ENCODE measurements around the gene NR6A1.

Gene NR6A1

DNA sequence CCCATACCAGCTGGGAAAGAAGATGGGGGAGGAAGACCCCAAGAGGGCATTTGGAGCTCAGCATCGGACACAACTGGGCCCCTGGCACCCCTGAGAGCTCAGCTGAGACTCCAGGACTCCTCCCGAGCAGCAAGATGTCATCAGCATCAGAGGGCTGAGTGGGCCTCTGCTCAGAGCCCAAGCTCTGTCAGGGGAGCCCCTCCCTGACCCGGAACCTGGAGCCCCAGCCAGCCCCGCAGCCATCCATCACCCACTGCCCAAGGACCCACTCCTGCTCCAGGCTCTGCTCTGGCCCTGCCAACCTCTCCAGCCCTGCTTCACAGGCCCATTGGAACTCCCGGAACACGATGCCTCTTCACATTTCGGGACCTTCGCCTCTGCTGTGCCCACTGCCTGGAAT is 273.7 kb downstream of the NR6A1 start:
- TF ChIP-seq, protein P1, sequence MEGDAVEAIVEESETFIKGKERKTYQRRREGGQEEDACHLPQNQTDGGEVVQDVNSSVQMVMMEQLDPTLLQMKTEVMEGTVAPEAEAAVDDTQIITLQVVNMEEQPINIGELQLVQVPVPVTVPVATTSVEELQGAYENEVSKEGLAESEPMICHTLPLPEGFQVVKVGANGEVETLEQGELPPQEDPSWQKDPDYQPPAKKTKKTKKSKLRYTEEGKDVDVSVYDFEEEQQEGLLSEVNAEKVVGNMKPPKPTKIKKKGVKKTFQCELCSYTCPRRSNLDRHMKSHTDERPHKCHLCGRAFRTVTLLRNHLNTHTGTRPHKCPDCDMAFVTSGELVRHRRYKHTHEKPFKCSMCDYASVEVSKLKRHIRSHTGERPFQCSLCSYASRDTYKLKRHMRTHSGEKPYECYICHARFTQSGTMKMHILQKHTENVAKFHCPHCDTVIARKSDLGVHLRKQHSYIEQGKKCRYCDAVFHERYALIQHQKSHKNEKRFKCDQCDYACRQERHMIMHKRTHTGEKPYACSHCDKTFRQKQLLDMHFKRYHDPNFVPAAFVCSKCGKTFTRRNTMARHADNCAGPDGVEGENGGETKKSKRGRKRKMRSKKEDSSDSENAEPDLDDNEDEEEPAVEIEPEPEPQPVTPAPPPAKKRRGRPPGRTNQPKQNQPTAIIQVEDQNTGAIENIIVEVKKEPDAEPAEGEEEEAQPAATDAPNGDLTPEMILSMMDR (IDR thresholded peaks at IDR 0.05; ENCODE audit: low read depth, low read length, missing control alignments) = no peak
- in situ Hi-C loops (cut with HindIII; ENCODE audit: low sequenced_read_pairs) = no loop called here
- no peak overlapping the region for H3K4me3 ChIP-seq (ENCODE audit: low read depth, low read length)
- DNase-seq (ENCODE audit: low read depth) = no peak

DNA sequence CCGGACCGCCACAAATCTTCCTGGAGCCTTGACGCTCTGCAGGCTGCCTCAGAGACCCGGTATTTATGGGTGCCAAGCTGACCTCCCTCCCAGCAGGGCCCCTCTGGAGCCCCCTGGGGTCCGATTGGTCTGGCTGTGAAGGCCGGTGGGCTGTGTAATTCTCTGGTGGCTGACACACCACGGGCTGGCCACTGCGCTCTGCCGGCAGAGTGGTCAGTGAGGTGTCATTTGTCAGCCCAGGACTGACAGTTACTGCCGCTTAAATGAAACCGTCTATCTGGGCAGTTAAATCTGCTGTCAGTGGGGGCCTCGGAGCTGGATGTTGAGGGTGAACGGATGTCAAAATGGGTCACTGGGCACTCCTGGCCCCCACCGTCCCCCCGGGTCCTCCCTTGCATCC is 274.6 kb downstream of the NR6A1 start:
- H3K4me3 ChIP-seq (ENCODE audit: low read depth, low read length) = no peak overlapping the region
- TF ChIP-seq, protein P1 (IDR thresholded peaks at IDR 0.05; ENCODE audit: low read depth, low read length, missing control alignments) = no peak
- no peak for DNase-seq (ENCODE audit: low read depth)
- in situ Hi-C loops (cut with HindIII; ENCODE audit: low sequenced_read_pairs) = no loop called here

DNA sequence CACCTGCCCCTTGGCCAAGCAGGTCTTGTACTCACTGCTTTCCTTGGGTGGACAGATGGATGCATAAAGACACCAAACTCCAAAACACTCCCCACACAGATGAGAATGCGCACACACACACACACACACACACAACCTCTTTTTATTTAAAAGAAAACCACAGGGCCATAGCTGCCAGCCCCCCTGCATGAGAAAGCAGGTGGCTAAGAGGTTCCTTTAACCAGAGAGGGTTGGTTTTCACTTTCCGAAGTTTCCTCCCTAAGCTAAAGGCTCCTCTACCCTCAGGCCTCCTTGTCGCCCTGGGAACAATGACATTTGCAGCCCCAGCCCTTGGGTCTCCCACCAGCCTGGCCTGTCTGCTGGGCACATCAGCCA is 275.0 kb downstream of the NR6A1 start:
- DNase-seq (ENCODE audit: low read depth) = no peak
- in situ Hi-C loops (cut with HindIII; ENCODE audit: low sequenced_read_pairs) = no loop called here
- no peak overlapping the region for H3K4me3 ChIP-seq (ENCODE audit: low read depth, low read length)
- TF ChIP-seq, protein P1 (IDR thresholded peaks at IDR 0.05; ENCODE audit: low read depth, low read length, missing control alignments) = no peak

DNA sequence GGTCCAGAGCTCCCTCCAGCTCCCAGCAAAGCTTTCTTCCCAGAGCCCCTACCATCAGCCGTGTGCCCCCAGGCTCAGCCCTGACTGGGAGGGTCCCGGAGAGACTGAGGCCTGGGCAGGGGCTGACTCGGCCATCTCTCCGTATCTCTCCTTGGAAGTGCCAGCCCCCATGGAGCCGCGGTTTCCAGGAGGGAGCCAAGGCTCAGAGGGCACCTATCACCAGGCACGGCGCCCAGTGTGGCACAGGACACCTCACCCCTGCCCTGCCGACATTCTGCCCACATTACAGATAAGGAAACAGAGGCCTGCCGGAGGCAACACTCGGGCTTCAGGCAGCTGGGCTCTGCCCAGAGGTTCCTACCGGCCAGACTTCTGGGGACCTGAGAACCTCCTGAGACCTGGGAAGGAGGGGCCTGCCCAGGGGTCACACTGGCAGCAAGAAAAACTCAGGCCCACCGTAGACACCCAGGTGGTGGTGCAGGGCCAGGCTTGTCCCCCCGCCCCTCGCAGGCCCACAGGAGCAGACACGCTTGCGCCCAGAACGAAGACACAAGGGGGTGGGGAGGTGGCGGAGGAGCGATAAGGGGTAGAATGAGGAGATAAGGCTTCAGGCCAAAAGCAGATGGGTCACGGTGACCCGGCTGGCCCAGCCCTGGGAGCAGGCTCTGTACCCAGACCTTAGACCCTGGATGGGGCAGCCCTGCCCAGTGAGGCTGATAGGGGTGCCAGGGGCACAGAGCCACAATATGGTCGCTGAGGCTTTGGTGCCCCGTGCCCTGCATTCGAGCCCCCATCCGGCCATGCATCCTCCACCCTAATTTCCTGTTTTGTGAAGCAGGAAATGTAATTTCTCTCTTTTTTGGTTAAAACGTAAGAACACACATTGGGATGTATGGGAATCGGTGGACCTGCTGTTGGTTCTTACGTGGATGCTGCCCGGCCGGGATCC is 275.7 kb downstream of the NR6A1 start:
- TF ChIP-seq, protein P1 (IDR thresholded peaks at IDR 0.05; ENCODE audit: low read depth, low read length, missing control alignments) = no peak
- DNase-seq (ENCODE audit: low read depth) = no peak
- in situ Hi-C loops (cut with HindIII; ENCODE audit: low sequenced_read_pairs) = no loop called here
- H3K4me3 ChIP-seq (ENCODE audit: low read depth, low read length) = no peak overlapping the region

DNA sequence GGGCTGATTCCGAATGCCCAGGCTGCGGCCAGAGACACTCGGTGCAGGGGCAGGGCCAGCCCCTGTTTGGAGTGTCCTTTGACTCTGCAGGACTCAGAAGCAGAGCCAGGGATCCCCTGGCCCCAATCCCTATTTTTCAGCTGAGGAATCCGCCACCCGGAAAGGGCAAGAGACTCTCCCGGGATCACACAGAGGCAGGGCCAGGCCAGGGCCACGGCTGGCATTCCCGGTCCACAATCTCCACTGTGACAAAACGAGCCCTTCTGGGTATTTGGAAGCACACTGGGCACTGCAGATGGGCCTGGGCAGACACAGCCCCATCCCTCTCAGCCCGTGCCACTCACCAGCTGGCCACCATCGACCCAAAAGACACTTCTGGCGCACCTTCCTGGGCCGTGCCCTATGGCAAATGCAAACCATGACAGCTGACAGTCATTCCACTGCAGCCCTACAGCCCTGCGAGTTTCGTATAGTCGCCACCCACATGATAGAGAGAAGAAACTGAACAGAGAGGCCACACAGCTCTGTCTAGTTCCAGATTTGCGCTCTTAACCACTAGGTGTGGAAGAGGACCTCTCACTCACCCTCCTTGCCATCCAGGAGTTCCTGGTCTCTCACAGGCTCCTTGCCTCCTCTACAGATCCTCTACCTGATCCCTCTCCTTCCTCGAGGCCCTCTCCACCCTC is 277.2 kb downstream of the NR6A1 start:
- no peak for DNase-seq (ENCODE audit: low read depth)
- in situ Hi-C loops (cut with HindIII; ENCODE audit: low sequenced_read_pairs) = no loop called here
- TF ChIP-seq, protein P1 (IDR thresholded peaks at IDR 0.05; ENCODE audit: low read depth, low read length, missing control alignments) = no peak
- H3K4me3 ChIP-seq (ENCODE audit: low read depth, low read length) = no peak overlapping the region

DNA sequence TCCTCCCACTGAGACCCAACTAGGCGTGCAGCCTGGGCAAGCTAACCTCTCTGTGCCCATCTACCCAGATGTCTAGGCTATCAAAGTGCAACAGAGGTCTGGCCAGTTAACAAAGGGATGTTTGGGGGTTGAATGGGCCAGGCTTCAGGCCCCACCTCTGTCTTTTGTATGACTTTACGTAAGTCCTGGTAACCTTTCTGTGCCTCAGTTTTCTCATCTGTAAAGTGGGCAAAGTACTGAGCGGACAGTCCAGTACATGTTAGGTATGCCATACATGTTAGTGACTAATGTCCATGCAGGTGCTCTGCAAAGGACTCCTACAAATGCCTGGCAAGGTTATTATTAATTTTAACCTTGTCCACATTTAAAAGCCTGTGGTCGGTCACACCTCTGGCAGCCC is 277.9 kb downstream of the NR6A1 start:
- no peak for DNase-seq (ENCODE audit: low read depth)
- no peak overlapping the region for H3K4me3 ChIP-seq (ENCODE audit: low read depth, low read length)
- in situ Hi-C loops (cut with HindIII; ENCODE audit: low sequenced_read_pairs) = no loop called here
- TF ChIP-seq, protein P1 (IDR thresholded peaks at IDR 0.05; ENCODE audit: low read depth, low read length, missing control alignments) = no peak

Data from astrocyte of the cerebellum (primary cell).